ENCODE data around the gene CTNNAL1. TPM values are rescaled to one million over a fixed set of nuclear protein-coding genes. Genes with fewer than 3 reads are reported as not detected.

CTNNAL1 gene
- total and polyA plus RNA-seq, 2 donors (not counting 3 experiments of a cell fraction or from before 2014, with no cell fraction given), result 29.5 to 76.2 TPM

DNA sequence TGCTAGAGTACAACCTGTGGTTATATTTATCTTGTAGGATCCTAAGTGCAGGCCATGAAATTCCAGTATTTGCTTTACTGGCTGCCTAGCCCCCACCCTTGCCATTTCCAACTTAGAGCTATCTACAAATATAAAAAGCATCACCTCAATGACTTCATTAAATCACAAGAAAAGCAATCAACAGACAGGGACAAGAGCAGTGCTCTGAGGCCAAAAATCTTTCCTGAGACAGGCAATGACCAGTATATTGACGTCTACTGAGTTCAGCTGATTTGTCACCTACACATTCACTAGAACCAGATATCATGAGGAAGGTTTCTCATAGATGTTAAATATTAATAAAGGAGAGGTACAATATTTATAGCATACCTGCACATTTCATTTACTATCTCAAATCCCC lies 38.4 kb upstream of the CTNNAL1 start:
- H3K9me1 ChIP-seq (replicated peaks; ENCODE audit: control insufficient read depth, extremely low read depth, insufficient read depth, low read length), result peaks cover 3% of the 10 kb centered on the region
- TF ChIP-seq JUN (IDR thresholded peaks at IDR 0.05; ENCODE audit: borderline replicate concordance, insufficient read depth, insufficient read length, low read depth) (no peak), MYC (IDR thresholded peaks at IDR 0.05; ENCODE audit: low read depth, low read length) (no peak), POLR2AphosphoS5 (IDR thresholded peaks at IDR 0.05; ENCODE audit: insufficient read depth, low read depth, low read length) (no peak), GATA2 (IDR thresholded peaks at IDR 0.05; ENCODE audit: insufficient read depth, insufficient read length, low read depth, low read length) (no peak), FOS (IDR thresholded peaks at IDR 0.05; ENCODE audit: borderline replicate concordance, insufficient read depth, low read length) (no peak), MAX (IDR thresholded peaks at IDR 0.05; ENCODE audit: insufficient read depth, insufficient read length) (no peak), POLR2A (IDR thresholded peaks at IDR 0.05; ENCODE audit: low read depth, low read length) (no peak), EZH2 (IDR thresholded peaks at IDR 0.05; ENCODE audit: borderline replicate concordance, low read depth, low read length, severe bottlenecking) (no peak)
- TF ChIP-seq, protein P1, sequence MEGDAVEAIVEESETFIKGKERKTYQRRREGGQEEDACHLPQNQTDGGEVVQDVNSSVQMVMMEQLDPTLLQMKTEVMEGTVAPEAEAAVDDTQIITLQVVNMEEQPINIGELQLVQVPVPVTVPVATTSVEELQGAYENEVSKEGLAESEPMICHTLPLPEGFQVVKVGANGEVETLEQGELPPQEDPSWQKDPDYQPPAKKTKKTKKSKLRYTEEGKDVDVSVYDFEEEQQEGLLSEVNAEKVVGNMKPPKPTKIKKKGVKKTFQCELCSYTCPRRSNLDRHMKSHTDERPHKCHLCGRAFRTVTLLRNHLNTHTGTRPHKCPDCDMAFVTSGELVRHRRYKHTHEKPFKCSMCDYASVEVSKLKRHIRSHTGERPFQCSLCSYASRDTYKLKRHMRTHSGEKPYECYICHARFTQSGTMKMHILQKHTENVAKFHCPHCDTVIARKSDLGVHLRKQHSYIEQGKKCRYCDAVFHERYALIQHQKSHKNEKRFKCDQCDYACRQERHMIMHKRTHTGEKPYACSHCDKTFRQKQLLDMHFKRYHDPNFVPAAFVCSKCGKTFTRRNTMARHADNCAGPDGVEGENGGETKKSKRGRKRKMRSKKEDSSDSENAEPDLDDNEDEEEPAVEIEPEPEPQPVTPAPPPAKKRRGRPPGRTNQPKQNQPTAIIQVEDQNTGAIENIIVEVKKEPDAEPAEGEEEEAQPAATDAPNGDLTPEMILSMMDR (IDR thresholded peaks at IDR 0.05; ENCODE audit: extremely low read depth in 1 of 2, insufficient read depth in 1 of 2, low read depth in 1 of 2, low read length in 2 of 2), result no peak
- FAIRE-seq (no peak), DNase-seq (ENCODE audit: low read depth, low spot score) (no peak)
- no peak overlapping the region for H3K27ac ChIP-seq (ENCODE audit: insufficient read depth, low read depth, low read length)
- no peaks in the 10 kb centered on the region for H4K20me1 ChIP-seq (replicated peaks; ENCODE audit: control insufficient read depth, extremely low read depth, insufficient read depth, low read length)
- no peaks in the 10 kb centered on the region for H3K79me2 ChIP-seq (ENCODE audit: control insufficient read depth, insufficient read depth, low read length)
- no peaks in the 10 kb centered on the region for H3K27me3 ChIP-seq (ENCODE audit: control insufficient read depth in 2 of 2, insufficient read depth in 2 of 2, low read length in 2 of 2)
- no peaks in the 10 kb centered on the region for H3K9me3 ChIP-seq (replicated peaks; ENCODE audit: control insufficient read depth, insufficient read depth, low read length)
- no peak overlapping the region for H2AFZ ChIP-seq (ENCODE audit: low read depth, low read length)
- peaks cover 9% of the 10 kb centered on the region for H3K4me1 ChIP-seq (ENCODE audit: control insufficient read depth, extremely low read depth, insufficient read depth, low read length)
- no peak overlapping the region for H3K9ac ChIP-seq (replicated peaks; ENCODE audit: extremely low read depth, insufficient read depth, low read length)
- ChIA-PET CTCF (interaction anchor here (1.0 to 1.3 kb wide), 3 partner anchors 30 to 98 kb away, joined by 3 read pairs; partner anchors contain the start of gene TMEM245), POLR2A (no interaction called here)
- intact Hi-C loops (cut with micrococcal nuclease) (no loop called here), dilution Hi-C loops (cut with MboI; ENCODE audit: extremely low pct_ligation_motif_present, low sequenced_read_pairs) (no loop called here)
- peaks cover 18 to 21% of the 10 kb centered on the region in 2 experiments for H3K36me3 ChIP-seq (ENCODE audit: control insufficient read depth in 2 of 2, extremely low read depth in 1 of 2, insufficient read depth in 2 of 2, low read length in 2 of 2)
- no peak overlapping the region for H3K4me2 ChIP-seq (ENCODE audit: insufficient read depth, low read length)
- BruUV-seq (replicated peaks), result no TSS peak
- no peak overlapping the region for H3K4me3 ChIP-seq (replicated peaks in 1 of 3; ENCODE audit: insufficient read depth in 1 of 3, low read depth in 1 of 3, low read length in 3 of 3)
